ENCODE results near the gene ZFPM1.

DNA sequence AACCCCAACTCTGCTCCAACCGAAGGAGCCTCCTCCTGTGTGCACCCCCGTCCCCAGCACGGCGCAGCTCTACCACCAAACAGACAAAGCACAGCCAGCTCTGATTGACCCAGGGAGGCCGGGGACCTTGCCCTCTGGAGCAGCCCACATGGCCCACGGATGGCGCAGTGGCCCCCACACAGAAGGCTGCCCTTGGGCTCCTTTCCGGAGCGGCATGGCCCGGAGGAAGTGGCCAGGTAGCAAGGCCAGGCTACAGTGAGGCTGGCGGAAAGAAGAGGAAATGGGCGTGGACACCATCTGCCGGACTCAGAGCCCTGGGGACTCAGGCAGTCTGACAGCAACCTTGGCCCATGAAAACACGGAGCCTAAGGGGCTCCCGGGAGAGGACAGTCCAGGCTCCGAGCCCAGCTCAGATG, 97.2 kb downstream of the ZFPM1 start:
- TF ChIP-seq CTCF (conservative IDR thresholded peaks at IDR 0.05; ENCODE audit: low read length), result no peak
- no peak for TF ChIP-seq EZH2phosphoT487 (IDR thresholded peaks at IDR 0.05; ENCODE audit: borderline replicate concordance, low read depth, low read length)

Data from OCI-LY7 (cell line).